Measurements from ENCODE around the gene ZSWIM5.

Gene ZSWIM5

GRCh38 chr1:45026446-45026845 lies 180.0 kb downstream of the ZSWIM5 start:
- no peak for DNase-seq (ENCODE audit: low read depth)

GRCh38 chr1:45023663-45024062 lies 182.7 kb downstream of the ZSWIM5 start:
- no peak for DNase-seq (ENCODE audit: low read depth)

GRCh38 chr1:45018599-45019230 lies 187.7 kb downstream of the ZSWIM5 start:
- DNase-seq (ENCODE audit: low read depth) = peak; percentile 30

GRCh38 chr1:45016767-45017166 lies 189.6 kb downstream of the ZSWIM5 start:
- no peak for DNase-seq (ENCODE audit: low read depth)

- no peak for DNase-seq (ENCODE audit: low read depth)
Observed at GRCh38 chr1:45016090-45016697, 190.2 kb downstream of the ZSWIM5 start.

GRCh38 chr1:45015683-45016082 lies 190.7 kb downstream of the ZSWIM5 start:
- DNase-seq (ENCODE audit: low read depth) = no peak

GRCh38 chr1:45014321-45015028 lies 191.9 kb downstream of the ZSWIM5 start:
- peak; percentile 65 for DNase-seq (ENCODE audit: low read depth)

- no peak for DNase-seq (ENCODE audit: low read depth)
Observed at GRCh38 chr1:45013551-45014209, 192.7 kb downstream of the ZSWIM5 start.

- DNase-seq (ENCODE audit: low read depth) = no peak
Observed at GRCh38 chr1:45012639-45013278, 193.6 kb downstream of the ZSWIM5 start.

GRCh38 chr1:45011837-45012638 lies 194.4 kb downstream of the ZSWIM5 start, which contains the start of gene UROD:
TSS of gene UROD (plus strand) at chr1:45012254. CDS start at chr1:45012266, 12 bp downstream.
- DNase-seq (ENCODE audit: low read depth) = peak; percentile 80

GRCh38 chr1:45010855-45011811 lies 195.3 kb downstream of the ZSWIM5 start, which contains the start of gene HECTD3:
TSS of gene HECTD3 (minus strand) at chr1:45011324. CDS start at chr1:45011257, 67 bp downstream.
- DNase-seq (ENCODE audit: low read depth) = peak; percentile 61

- DNase-seq (ENCODE audit: low read depth) = no peak
Observed at GRCh38 chr1:45009956-45010854, 196.2 kb downstream of the ZSWIM5 start.

- DNase-seq (ENCODE audit: low read depth) = no peak
Observed at GRCh38 chr1:45009296-45009865, 197.0 kb downstream of the ZSWIM5 start.

- no peak for DNase-seq (ENCODE audit: low read depth)
Observed at GRCh38 chr1:45008516-45008915, 197.9 kb downstream of the ZSWIM5 start.

GRCh38 chr1:45008076-45008475 lies 198.3 kb downstream of the ZSWIM5 start:
- DNase-seq (ENCODE audit: low read depth) = no peak

GRCh38 chr1:45007311-45007710 lies 199.1 kb downstream of the ZSWIM5 start:
- no peak for DNase-seq (ENCODE audit: low read depth)

- DNase-seq (ENCODE audit: low read depth) = no peak
Observed at GRCh38 chr1:45005761-45006160, 200.6 kb downstream of the ZSWIM5 start.

- no peak for DNase-seq (ENCODE audit: low read depth)
Observed at GRCh38 chr1:45004281-45004920, 202.0 kb downstream of the ZSWIM5 start.
